HG03159 (cell line): ENCODE measurements around the gene IKZF1.

Source experiments
- ATAC-seq: cut with Tn5 transposase; IDR thresholded peaks from one replicate; pipeline ENCODE4 v1.9.1; 2021; ENCODE audit warnings: mild to moderate bottlenecking, moderate library complexity; ENCODE audit not compliant: unreplicated experiment

Gene IKZF1

GRCh38 chr7:50307368-50308032, 3.0 kb downstream of the IKZF1 start:
- no peak for ATAC-seq

GRCh38 chr7:50308203-50308531, 3.7 kb downstream of the IKZF1 start:
- no peak for ATAC-seq

DNA sequence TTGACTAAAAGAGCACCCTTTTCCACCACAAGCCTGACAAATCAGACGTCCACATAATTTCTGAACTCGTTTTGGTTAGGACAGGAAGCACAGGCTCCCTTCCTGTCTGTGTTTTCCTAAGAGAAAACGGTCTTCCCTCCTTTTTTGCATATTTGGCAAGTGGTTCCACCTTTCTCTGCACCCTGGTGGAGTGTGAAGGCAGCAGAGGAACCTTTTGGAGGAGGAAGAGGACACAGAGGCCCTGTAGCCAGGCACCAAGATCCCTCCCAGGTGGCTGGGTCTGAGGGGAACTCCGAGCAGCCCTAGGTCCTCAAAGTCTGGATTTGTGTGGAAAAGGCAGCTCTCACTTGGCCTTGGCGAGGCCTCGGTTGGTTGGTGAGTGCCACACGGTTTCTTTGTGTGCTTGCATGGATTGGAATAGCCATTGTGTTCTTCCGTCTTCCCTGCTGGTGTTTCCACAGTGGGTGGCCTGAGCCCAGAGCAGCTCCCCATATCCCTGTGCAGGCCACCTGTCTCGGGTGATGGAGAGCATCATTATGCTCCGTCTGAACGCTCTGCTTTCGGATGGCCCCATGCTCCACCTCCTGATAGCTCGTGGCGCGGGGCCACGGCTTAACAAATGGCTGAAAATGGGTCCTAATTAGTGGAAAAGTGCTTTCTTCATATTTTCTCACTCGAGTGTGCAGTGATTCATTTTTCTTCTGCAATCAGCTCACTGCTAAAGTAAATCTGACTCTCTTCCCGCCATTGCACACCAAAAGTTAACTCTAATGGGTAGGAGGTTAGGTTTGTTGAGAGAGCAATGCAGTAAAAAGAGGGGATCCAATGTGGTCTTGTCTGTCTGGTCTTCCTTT, 4.2 kb downstream of the IKZF1 start:
- no peak for ATAC-seq

DNA sequence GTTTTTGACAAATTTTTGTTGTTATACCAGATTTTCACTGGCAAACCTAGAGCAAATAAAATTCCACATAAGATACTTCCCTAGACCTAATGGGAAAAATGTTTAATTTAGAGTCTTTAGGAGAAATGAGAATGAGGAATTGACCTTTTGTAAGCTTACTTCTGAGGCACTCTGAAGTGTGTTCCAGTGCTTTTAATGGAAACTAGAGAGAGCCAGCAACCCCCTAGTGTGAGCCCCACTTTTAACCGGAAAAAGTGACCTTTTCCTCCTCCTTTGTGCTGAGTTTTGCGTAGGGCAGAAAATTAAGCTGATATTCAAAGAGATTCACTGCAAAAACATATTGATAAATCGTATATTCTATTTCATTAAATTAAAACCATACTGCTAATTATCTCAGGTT, 5.2 kb downstream of the IKZF1 start:
- no peak for ATAC-seq

GRCh38 chr7:50310361-50310760, 5.8 kb downstream of the IKZF1 start:
- no peak for ATAC-seq

GRCh38 chr7:50310956-50311355, 6.4 kb downstream of the IKZF1 start:
- no peak for ATAC-seq

- no peak for ATAC-seq
Observed at GRCh38 chr7:50312250-50313162, 8.0 kb downstream of the IKZF1 start.

DNA sequence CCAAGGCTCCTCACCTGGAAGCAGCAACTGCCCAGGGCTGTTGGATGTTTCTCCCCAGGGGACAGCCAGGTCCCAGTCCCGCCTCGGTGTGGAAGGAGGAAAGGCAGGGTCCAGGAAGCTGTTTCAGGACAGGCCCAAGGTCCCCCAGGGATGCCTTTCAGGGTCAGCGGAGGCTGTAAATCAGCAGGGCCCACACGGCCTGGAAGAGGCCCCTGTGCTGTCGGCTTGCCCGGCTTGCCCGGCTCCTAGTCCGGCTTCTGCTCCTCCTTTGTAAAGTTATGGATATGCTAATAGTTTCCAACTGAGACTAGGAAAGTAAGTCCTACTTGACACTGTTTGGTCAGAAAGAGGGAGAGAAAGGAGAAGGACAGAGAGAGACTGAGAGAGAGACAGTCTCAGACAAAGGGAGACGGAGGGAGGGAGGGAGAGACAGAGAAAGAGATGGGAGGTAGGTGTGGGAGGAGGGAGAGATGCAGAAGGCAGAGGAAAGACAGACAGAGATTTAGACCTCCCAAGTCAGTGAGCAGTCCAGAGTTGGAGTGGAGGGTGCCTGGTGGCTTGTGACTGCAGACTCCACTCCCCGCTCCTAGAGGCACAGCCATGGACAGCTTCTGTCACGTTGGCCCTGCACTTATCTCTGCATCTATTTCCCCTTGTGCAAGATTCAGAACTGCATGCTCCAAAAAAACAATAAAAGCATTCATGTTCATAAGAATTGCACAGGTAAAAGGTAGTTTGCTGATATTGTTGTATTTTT, 10.5 kb downstream of the IKZF1 start:
- no peak for ATAC-seq

GRCh38 chr7:50315739-50316671, 11.5 kb downstream of the IKZF1 start:
- ATAC-seq, result no peak

DNA sequence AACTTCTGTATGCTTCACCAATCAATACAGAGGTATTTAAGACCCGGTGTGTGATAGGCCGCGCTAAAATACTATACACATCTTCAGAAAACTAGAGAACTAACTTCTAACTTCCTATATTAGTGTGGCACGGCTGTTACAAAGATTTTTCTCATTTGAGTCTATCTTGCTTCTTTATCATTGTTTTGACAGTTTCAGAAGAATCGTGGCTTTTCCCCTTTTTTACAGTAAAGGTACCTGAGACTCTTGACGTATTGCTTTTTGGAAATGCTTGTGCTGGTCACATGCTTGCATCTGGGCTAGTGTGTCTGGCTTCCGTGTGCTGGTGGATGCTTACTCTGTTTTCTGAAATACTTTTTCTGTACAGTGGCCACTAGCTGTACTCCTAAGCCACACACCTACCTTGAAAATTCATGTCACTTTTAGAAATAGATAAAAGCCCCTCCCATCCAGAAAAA, 12.7 kb downstream of the IKZF1 start:
- peak; percentile 79 for ATAC-seq

GRCh38 chr7:50317697-50318669, 13.5 kb downstream of the IKZF1 start:
- ATAC-seq, result peak; percentile 9

DNA sequence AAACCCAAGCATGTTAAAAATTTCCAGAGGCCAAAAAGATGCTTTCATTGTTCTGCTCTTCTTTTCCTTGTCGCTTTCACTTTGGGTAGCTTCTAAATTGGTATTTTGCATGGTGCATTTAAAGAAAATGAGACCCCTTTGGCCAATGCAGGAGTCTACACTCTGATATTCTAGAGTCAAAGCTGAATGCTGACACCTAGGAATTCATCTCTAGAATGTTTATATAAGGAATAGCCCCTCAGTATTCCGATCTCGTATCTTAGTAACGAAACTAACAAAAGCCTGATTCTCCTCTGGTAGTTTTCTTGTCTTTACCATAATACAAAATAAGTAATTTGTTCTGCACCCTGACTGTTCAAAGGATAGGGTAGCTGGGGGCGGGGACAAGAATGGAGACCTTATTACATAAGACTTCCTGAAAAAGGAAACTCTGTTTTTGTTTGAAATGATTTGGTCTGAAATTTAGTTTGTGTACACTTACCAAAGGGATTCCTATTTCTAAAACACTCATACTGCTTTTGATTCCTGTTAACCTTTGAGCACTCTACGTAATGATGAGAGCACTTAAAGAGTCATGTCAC, 17.1 kb downstream of the IKZF1 start:
- no peak for ATAC-seq

GRCh38 chr7:50324113-50324512, 19.6 kb downstream of the IKZF1 start:
- no peak for ATAC-seq

DNA sequence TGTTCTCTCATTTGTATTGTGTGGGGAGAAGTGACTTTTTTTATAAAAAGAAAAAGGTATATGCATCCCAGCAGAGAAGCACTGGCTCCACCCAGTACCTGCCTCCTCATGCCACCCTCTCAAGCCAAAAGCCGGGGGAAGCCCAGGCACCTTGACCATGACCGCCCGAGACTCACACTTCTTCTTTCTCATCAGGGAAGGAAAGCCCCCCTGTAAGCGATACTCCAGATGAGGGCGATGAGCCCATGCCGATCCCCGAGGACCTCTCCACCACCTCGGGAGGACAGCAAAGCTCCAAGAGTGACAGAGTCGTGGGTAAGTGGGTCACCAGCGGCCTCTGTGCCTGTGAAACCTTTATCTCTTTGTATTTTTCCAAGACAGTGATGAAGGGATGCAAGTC, 22.9 kb downstream of the IKZF1 start:
- peak; percentile 35 for ATAC-seq

DNA sequence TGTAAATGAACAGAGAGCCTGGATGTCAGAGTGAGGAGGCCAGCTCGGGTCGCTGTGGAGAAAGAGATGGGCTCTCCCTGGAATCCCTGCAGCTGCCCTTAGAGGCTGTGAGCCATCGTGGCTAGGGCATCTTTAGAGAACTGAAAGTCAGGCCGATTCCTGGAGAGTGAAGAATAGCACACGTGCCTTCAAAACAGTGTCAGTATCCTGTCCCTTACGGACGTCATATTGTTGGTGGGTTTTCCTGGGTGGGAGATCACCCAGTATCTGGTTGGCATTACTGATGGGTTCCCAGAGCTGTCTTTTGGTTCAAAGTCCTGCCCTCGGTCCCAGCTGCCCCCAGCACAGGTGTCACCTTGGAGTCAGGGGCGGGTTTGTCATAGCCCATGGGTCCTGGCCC, 25.3 kb downstream of the IKZF1 start:
- no peak for ATAC-seq

DNA sequence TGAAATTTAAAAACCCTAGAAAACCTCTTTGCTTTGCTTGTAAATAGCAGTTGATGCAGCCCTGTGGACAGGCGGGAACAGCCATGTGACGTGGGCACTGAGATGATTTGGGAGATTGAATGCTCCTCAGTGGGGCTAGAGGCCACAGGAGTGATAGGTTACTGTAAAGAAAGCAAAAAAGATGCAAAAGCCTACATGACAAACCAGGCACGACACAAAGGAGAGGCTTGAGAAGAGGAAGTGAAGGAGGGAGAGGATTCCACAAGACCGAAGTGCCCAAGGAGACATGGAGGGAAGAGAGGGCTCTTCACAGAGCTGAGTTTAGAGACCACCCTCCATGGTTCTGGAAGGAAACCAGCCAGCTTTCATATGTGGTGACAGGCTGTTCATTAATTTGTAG, 25.7 kb downstream of the IKZF1 start:
- ATAC-seq, result no peak

DNA sequence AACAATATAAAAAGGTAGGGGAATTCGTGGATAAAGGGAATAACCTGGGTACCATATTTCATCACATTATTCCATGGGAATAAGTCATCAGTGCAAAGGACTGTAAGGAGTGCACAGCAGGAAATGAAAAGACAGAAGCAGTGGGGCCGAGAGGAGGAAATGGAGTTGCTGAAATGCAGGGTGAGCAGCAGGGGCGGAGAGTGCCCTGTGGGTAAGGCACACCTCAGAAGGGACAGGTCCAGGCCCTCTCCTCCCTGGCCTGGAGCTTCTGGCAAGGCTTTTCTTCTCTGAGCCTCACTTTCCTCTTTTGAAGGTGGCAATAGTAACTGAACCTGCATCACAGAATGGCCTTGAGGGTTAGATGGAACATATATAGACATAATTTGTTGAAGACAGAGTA, 26.2 kb downstream of the IKZF1 start:
- no peak for ATAC-seq

DNA sequence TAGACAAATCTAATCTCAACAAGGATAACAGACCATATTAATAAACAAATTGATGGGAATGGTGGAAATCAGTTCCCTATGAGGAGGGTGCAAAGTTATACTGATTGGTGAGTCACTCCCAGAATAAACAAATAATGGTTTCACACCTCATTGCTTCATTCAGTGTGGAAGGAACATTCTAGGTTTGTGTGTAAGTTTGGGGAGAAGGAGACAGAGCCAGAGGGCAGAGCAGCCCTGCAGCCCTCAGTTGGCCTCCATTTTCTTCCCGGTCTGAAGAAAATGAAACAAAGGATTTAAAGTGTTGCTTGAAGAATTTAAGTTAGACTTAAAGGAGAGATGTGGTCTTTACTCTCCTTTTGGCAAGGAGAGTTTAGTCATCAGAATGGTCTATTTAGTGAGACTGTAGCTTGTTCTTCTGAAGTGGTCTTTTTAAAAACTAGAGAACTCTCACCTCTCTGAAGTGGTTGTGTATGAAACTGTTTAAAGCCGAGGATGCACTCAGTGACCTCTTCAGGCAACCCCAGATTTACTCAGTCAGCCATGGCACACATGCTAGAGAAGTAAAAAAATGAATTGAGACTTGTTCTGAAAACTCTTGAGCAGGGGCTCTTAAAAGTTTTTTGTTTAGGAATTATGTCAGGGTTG, 27.2 kb downstream of the IKZF1 start:
- peak; percentile 63 for ATAC-seq
